GM12878 (cell line): ENCODE data around the gene GNLY.

ENCODE experiments used
- CTCF ChIP-seq, 3 experiments: IDR thresholded peaks in 2 of 3; conservative IDR thresholded peaks in 1 of 3; 2 replicates each; pipeline ENCODE4 v1.5.1; 2011; ENCODE audit warnings: low read depth in 3 of 3, low read length in 3 of 3, mild to moderate bottlenecking in 3 of 3, control low read depth in 2 of 3, moderate library complexity in 2 of 3, inconsistent platforms in 1 of 3, mixed read lengths in 1 of 3; ENCODE audit not compliant: control insufficient read depth in 2 of 3, insufficient read depth in 1 of 3; ENCODE audit errors: extremely low read depth in 1 of 3
- EP300 ChIP-seq, 2 experiments: fragments of 150-350 bp in 1 of 2; IDR thresholded peaks; 2 replicates each; pipeline ENCODE4 v1.6.1; 2011 to 2012; ENCODE audit warnings: low read depth in 2 of 2, low read length in 2 of 2, borderline replicate concordance in 1 of 2, improper control_type of control experiment in 1 of 2, inconsistent platforms in 1 of 2; ENCODE audit not compliant: control insufficient read depth in 1 of 2
- EZH2 ChIP-seq: IDR thresholded peaks from 2 replicates; pipeline ENCODE4 v1.6.1; 2012; ENCODE audit warnings: low read depth, mild to moderate bottlenecking, control low read depth, inconsistent platforms, low read length, borderline replicate concordance; ENCODE audit not compliant: control insufficient read depth
- HDAC2 ChIP-seq: fragments of 200-600 bp; sonication (generic); IDR thresholded peaks from 2 replicates; pipeline ENCODE4 v1.6.1; 2017
- POLR2A ChIP-seq: IDR thresholded peaks from 2 replicates; pipeline ENCODE4 v1.6.1; 2011; ENCODE audit warnings: low read depth, mild to moderate bottlenecking, low read length
- POLR2AphosphoS5 ChIP-seq: IDR thresholded peaks from 2 replicates; pipeline ENCODE4 v1.6.1; 2011; ENCODE audit warnings: mild to moderate bottlenecking, low read length, inconsistent platforms
- RAD21 ChIP-seq: IDR thresholded peaks from 2 replicates; pipeline ENCODE4 v1.6.1; 2011; ENCODE audit warnings: mild to moderate bottlenecking, low read depth, low read length, moderate library complexity; ENCODE audit not compliant: insufficient read depth
- SRF ChIP-seq, 2 experiments: IDR thresholded peaks; 2 replicates each; pipeline ENCODE4 v1.6.1; 2011; ENCODE audit warnings: low read depth in 2 of 2, low read length in 2 of 2, mild to moderate bottlenecking in 1 of 2, moderate library complexity in 1 of 2
- STAT1 ChIP-seq: fragments of 450-650 bp; conservative IDR thresholded peaks from 2 replicates; pipeline ENCODE4 v1.6.1; 2014; ENCODE audit warnings: antibody characterized with exemption, mild to moderate bottlenecking
- ZZZ3 ChIP-seq: IDR thresholded peaks from 2 replicates; pipeline ENCODE4 v1.6.1; 2011; ENCODE audit warnings: low read depth; ENCODE audit not compliant: control insufficient read depth, insufficient read length
- TF ChIP-seq, protein P1 (sequence below): IDR thresholded peaks from 2 replicates; pipeline ENCODE4 v1.6.1; 2012; ENCODE audit warnings: mild to moderate bottlenecking, low read depth, low read length
- TF ChIP-seq, protein P2 (sequence below): IDR thresholded peaks from 2 replicates; pipeline ENCODE4 v1.6.1; 2011; ENCODE audit warnings: borderline replicate concordance, low read depth, mild to moderate bottlenecking, moderate library complexity, mixed read lengths, low read length; ENCODE audit not compliant: insufficient read depth; ENCODE audit errors: extremely low read length
- TF ChIP-seq, protein P3 (sequence below): IDR thresholded peaks from 2 replicates; pipeline ENCODE4 v1.6.1; 2012; ENCODE audit warnings: low read depth, low read length, improper control_type of control experiment
- TF ChIP-seq, protein P4 (sequence below): fragments of 450-650 bp; IDR thresholded peaks from 2 replicates; pipeline ENCODE4 v1.6.1; 2016; ENCODE audit warnings: mild to moderate bottlenecking

- TF ChIP-seq CTCF (IDR thresholded peaks at IDR 0.05 in 2 of 3, conservative IDR thresholded peaks at IDR 0.05 in 1 of 3; ENCODE audit: control insufficient read depth in 2 of 3, extremely low read depth in 1 of 3, insufficient read depth in 1 of 3, low read depth in 3 of 3, low read length in 3 of 3): no peak
- no peak for TF ChIP-seq POLR2AphosphoS5
- no peak for TF ChIP-seq EZH2
- no peak for TF ChIP-seq HDAC2
- no peak for TF ChIP-seq EP300 (IDR thresholded peaks at IDR 0.05; ENCODE audit: borderline replicate concordance in 1 of 2, control insufficient read depth in 1 of 2, low read depth in 2 of 2, low read length in 2 of 2)
- TF ChIP-seq, protein P1, sequence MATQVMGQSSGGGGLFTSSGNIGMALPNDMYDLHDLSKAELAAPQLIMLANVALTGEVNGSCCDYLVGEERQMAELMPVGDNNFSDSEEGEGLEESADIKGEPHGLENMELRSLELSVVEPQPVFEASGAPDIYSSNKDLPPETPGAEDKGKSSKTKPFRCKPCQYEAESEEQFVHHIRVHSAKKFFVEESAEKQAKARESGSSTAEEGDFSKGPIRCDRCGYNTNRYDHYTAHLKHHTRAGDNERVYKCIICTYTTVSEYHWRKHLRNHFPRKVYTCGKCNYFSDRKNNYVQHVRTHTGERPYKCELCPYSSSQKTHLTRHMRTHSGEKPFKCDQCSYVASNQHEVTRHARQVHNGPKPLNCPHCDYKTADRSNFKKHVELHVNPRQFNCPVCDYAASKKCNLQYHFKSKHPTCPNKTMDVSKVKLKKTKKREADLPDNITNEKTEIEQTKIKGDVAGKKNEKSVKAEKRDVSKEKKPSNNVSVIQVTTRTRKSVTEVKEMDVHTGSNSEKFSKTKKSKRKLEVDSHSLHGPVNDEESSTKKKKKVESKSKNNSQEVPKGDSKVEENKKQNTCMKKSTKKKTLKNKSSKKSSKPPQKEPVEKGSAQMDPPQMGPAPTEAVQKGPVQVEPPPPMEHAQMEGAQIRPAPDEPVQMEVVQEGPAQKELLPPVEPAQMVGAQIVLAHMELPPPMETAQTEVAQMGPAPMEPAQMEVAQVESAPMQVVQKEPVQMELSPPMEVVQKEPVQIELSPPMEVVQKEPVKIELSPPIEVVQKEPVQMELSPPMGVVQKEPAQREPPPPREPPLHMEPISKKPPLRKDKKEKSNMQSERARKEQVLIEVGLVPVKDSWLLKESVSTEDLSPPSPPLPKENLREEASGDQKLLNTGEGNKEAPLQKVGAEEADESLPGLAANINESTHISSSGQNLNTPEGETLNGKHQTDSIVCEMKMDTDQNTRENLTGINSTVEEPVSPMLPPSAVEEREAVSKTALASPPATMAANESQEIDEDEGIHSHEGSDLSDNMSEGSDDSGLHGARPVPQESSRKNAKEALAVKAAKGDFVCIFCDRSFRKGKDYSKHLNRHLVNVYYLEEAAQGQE: no peak
- TF ChIP-seq, protein P2, sequence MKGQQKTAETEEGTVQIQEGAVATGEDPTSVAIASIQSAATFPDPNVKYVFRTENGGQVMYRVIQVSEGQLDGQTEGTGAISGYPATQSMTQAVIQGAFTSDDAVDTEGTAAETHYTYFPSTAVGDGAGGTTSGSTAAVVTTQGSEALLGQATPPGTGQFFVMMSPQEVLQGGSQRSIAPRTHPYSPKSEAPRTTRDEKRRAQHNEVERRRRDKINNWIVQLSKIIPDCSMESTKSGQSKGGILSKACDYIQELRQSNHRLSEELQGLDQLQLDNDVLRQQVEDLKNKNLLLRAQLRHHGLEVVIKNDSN: no peak
- TF ChIP-seq, protein P3, sequence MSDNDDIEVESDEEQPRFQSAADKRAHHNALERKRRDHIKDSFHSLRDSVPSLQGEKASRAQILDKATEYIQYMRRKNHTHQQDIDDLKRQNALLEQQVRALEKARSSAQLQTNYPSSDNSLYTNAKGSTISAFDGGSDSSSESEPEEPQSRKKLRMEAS: no peak
- no peak for TF ChIP-seq POLR2A
- TF ChIP-seq, protein P4, sequence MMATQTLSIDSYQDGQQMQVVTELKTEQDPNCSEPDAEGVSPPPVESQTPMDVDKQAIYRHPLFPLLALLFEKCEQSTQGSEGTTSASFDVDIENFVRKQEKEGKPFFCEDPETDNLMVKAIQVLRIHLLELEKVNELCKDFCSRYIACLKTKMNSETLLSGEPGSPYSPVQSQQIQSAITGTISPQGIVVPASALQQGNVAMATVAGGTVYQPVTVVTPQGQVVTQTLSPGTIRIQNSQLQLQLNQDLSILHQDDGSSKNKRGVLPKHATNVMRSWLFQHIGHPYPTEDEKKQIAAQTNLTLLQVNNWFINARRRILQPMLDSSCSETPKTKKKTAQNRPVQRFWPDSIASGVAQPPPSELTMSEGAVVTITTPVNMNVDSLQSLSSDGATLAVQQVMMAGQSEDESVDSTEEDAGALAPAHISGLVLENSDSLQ: no peak
- no peak for TF ChIP-seq ZZZ3
- TF ChIP-seq STAT1: no peak
- no peak for TF ChIP-seq SRF (IDR thresholded peaks at IDR 0.05; ENCODE audit: low read depth in 2 of 2, low read length in 2 of 2)
- no peak for TF ChIP-seq RAD21
Observed at GRCh38 chr2:85737961-85738360, 43.8 kb downstream of the GNLY start.
